ENCODE data around the gene KDM3B.

KDM3B gene

GRCh38 chr5:138463419-138464007 is 111.0 kb downstream of the KDM3B start:
- H3K4me3 ChIP-seq (ENCODE audit: low read depth, low read length): peak overlapping the region; percentile 68
- POLR2A ChIA-PET: interaction anchor here (0.6 to 3.7 kb wide), 7 partner anchors 8 to 809 kb away, joined by 4 to 36 read pairs (median 11); partner anchors contain the start of gene ETF1
- DNase-seq (ENCODE audit: low read depth, low spot score): no peak
- CTCF ChIA-PET: interaction anchor here (1.1 to 12.8 kb wide), 16 partner anchors 8 to 125 kb away, joined by 3 to 207 read pairs (median 9); partner anchors contain the start of genes ETF1 and FAM53C
- TF ChIP-seq, protein P1, sequence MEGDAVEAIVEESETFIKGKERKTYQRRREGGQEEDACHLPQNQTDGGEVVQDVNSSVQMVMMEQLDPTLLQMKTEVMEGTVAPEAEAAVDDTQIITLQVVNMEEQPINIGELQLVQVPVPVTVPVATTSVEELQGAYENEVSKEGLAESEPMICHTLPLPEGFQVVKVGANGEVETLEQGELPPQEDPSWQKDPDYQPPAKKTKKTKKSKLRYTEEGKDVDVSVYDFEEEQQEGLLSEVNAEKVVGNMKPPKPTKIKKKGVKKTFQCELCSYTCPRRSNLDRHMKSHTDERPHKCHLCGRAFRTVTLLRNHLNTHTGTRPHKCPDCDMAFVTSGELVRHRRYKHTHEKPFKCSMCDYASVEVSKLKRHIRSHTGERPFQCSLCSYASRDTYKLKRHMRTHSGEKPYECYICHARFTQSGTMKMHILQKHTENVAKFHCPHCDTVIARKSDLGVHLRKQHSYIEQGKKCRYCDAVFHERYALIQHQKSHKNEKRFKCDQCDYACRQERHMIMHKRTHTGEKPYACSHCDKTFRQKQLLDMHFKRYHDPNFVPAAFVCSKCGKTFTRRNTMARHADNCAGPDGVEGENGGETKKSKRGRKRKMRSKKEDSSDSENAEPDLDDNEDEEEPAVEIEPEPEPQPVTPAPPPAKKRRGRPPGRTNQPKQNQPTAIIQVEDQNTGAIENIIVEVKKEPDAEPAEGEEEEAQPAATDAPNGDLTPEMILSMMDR (IDR thresholded peaks at IDR 0.05; ENCODE audit: insufficient read depth, low read length, missing control alignments): peak; percentile 13

- POLR2A ChIA-PET: interaction anchor here (1.7 to 3.7 kb wide), 7 partner anchors 9 to 808 kb away, joined by 5 to 36 read pairs (median 19); partner anchors contain the start of gene ETF1
- CTCF ChIA-PET: interaction anchor here (1.1 to 12.8 kb wide), 14 partner anchors 12 to 80 kb away, joined by 3 to 207 read pairs (median 12); partner anchors contain the start of gene ETF1
- H3K4me3 ChIP-seq (ENCODE audit: low read depth, low read length): peak overlapping the region; percentile 82
- TF ChIP-seq, protein P1 (IDR thresholded peaks at IDR 0.05; ENCODE audit: insufficient read depth, low read length, missing control alignments): peak; percentile 87
- DNase-seq (ENCODE audit: low read depth, low spot score): no peak
These were observed 111.5 kb downstream of the KDM3B start for GRCh38 chr5:138464008-138464387.

GRCh38 chr5:138464388-138465260 is 112.1 kb downstream of the KDM3B start:
- POLR2A ChIA-PET: interaction anchor here (0.6 to 3.7 kb wide), 21 partner anchors 9 to 830 kb away, joined by 3 to 36 read pairs (median 5); partner anchors contain the start of genes ETF1, FAM53C and HSPA9
- DNase-seq (ENCODE audit: low read depth, low spot score): peak; percentile 89
- TF ChIP-seq, protein P1 (IDR thresholded peaks at IDR 0.05; ENCODE audit: insufficient read depth, low read length, missing control alignments): peak; percentile 28
- CTCF ChIA-PET: interaction anchor here (1.0 to 12.8 kb wide), 17 partner anchors 13 to 112 kb away, joined by 3 to 207 read pairs (median 7); partner anchors contain the start of genes ETF1 and KDM3B
- peak overlapping the region; percentile 82 for H3K4me3 ChIP-seq (ENCODE audit: low read depth, low read length)

DNA sequence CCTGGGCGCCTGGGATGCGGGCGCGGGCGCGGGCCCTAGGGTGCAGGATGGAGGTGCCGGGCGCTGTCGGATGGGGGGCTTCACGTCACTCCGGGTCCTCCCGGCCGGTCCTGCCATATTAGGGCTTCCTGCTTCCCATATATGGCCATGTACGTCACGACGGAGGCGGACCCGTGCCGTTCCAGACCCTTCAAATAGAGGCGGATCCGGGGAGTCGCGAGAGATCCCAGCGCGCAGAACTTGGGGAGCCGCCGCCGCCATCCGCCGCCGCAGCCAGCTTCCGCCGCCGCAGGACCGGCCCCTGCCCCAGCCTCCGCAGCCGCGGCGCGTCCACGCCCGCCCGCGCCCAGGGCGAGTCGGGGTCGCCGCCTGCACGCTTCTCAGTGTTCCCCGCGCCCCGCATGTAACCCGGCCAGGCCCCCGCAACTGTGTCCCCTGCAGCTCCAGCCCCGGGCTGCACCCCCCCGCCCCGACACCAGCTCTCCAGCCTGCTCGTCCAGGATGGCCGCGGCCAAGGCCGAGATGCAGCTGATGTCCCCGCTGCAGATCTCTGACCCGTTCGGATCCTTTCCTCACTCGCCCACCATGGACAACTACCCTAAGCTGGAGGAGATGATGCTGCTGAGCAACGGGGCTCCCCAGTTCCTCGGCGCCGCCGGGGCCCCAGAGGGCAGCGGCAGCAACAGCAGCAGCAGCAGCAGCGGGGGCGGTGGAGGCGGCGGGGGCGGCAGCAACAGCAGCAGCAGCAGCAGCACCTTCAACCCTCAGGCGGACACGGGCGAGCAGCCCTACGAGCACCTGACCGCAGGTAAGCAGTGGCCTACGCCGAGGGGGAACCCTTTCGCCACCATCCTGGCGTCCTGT is 113.0 kb downstream of the KDM3B start, which contains the start of gene EGR1:
TSS of gene EGR1 (plus strand) at position 219 of the 864 bp plus-strand sequence. CDS start at position 502, 283 bp downstream.
- TF ChIP-seq, protein P1 (IDR thresholded peaks at IDR 0.05; ENCODE audit: insufficient read depth, low read length, missing control alignments): peak; percentile 22
- ChIA-PET CTCF (interaction anchor here (1.0 to 12.8 kb wide), 14 partner anchors 12 to 113 kb away, joined by 3 to 207 read pairs (median 12); partner anchors contain the start of genes ETF1 and KDM3B), POLR2A (interaction anchor here (0.6 to 3.7 kb wide), 23 partner anchors 8 to 829 kb away, joined by 3 to 36 read pairs (median 4); partner anchors contain the start of genes ETF1, FAM53C and HSPA9)
- H3K4me3 ChIP-seq (ENCODE audit: low read depth, low read length): peak within 1 kb of the TSS; percentile 82
- DNase-seq (ENCODE audit: low read depth, low spot score): no peak

DNA sequence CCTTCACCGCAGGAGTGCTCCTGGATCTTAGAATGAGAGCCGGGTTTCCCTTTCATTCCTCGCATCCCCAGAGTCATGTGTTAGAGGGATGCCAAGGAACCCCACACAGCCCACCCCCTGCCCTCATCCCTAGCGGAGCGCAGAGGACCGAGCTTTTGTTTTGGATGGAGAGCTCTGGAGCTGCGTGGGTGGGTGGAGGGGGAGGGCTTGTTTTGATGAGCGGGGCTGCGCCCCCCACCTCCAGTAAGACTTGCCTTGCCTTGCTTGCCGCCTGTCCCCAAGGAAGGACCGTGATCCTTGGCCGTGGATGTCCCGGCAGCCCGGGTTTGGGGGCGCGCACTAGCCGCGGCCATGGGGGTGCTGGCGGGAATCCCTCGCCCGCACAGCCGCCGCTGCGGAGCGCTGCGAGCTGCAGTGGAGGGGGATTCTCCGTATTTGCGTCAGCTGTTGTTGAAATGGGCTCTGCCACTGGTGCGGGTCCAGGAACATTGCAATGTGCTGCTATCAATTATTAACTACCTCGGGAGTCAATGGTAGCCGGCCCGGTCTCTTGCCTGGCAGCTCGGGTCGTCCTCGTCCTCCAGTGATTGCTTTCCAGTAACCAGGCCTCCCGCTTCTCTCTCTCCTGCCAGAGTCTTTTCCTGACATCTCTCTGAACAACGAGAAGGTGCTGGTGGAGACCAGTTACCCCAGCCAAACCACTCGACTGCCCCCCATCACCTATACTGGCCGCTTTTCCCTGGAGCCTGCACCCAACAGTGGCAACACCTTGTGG is 113.8 kb downstream of the KDM3B start:
- no peak for DNase-seq (ENCODE audit: low read depth, low spot score)
- H3K4me3 ChIP-seq (ENCODE audit: low read depth, low read length): peak overlapping the region; percentile 82

More for the DNA sequence above, 113.8 kb downstream of the KDM3B start:
- TF ChIP-seq, protein P1 (IDR thresholded peaks at IDR 0.05; ENCODE audit: insufficient read depth, low read length, missing control alignments): no peak
- POLR2A ChIA-PET: interaction anchor here (0.8 to 3.7 kb wide), 14 partner anchors 8 to 191 kb away, joined by 3 to 36 read pairs (median 8); partner anchors contain the start of gene ETF1
- CTCF ChIA-PET: interaction anchor here (3.4 to 12.8 kb wide), 4 partner anchors 14 to 35 kb away, joined by 19 to 207 read pairs (median 44); no protein-coding TSS in a partner anchor
